ENCODE measurements around the gene OR1I1. TPM values are rescaled to one million over a fixed set of nuclear protein-coding genes. Genes with fewer than 3 reads are reported as not detected.
"Not testable (repeated sequence)": the region's sequence is repeated elsewhere in the genome, so short reads cannot be mapped to it uniquely, and the experiment has no call there.

Gene OR1I1
- total RNA-seq, 1 donor from 2014 or later = not detected

GRCh38 chr19:15096223-15096622, 14.2 kb downstream of the OR1I1 start:
- no peaks in the 10 kb centered on the region for H3K4me1 Mint-ChIP-seq (ENCODE audit: low read depth, unreplicated experiment)
- DNase-seq = no peak
- H3K27ac Mint-ChIP-seq (ENCODE audit: unreplicated experiment) = no peak overlapping the region
- TF ChIP-seq CTCF (IDR thresholded peaks at IDR 0.05; ENCODE audit: partially characterized antibody, unreplicated experiment) = no peak
- no peaks in the 10 kb centered on the region for H3K9me3 Mint-ChIP-seq (ENCODE audit: unreplicated experiment)
- H3K4me3 Mint-ChIP-seq (ENCODE audit: unreplicated experiment) = no peak overlapping the region
- H3K27me3 Mint-ChIP-seq (ENCODE audit: unreplicated experiment) = peaks cover 5% of the 10 kb centered on the region
- H3K36me3 Mint-ChIP-seq (ENCODE audit: unreplicated experiment) = no peaks in the 10 kb centered on the region

GRCh38 chr19:15097980-15098379, 16.0 kb downstream of the OR1I1 start:
- not testable (repeated sequence) for H3K27me3 Mint-ChIP-seq (ENCODE audit: unreplicated experiment); DNase-seq; H3K4me3 Mint-ChIP-seq (ENCODE audit: unreplicated experiment); H3K36me3 Mint-ChIP-seq (ENCODE audit: unreplicated experiment); H3K27ac Mint-ChIP-seq (ENCODE audit: unreplicated experiment); H3K4me1 Mint-ChIP-seq (ENCODE audit: low read depth, unreplicated experiment); H3K9me3 Mint-ChIP-seq (ENCODE audit: unreplicated experiment)

GRCh38 chr19:15098460-15098859, 16.4 kb downstream of the OR1I1 start:
- H3K27ac Mint-ChIP-seq (ENCODE audit: unreplicated experiment) = no peak overlapping the region
- DNase-seq = no peak
- peaks cover 1% of the 10 kb centered on the region for H3K9me3 Mint-ChIP-seq (ENCODE audit: unreplicated experiment)
- no peak for TF ChIP-seq CTCF (IDR thresholded peaks at IDR 0.05; ENCODE audit: partially characterized antibody, unreplicated experiment)
- H3K27me3 Mint-ChIP-seq (ENCODE audit: unreplicated experiment) = peaks cover 5% of the 10 kb centered on the region
- no peak overlapping the region for H3K4me3 Mint-ChIP-seq (ENCODE audit: unreplicated experiment)
- no peaks in the 10 kb centered on the region for H3K4me1 Mint-ChIP-seq (ENCODE audit: low read depth, unreplicated experiment)
- peaks cover 1% of the 10 kb centered on the region for H3K36me3 Mint-ChIP-seq (ENCODE audit: unreplicated experiment)

GRCh38 chr19:15099017-15099582, 17.1 kb downstream of the OR1I1 start:
- DNase-seq = no peak
- TF ChIP-seq CTCF (IDR thresholded peaks at IDR 0.05; ENCODE audit: partially characterized antibody, unreplicated experiment) = no peak
- Mint-ChIP-seq H3K27ac (ENCODE audit: unreplicated experiment) (no peak overlapping the region), H3K4me1 (ENCODE audit: low read depth, unreplicated experiment) (no peaks in the 10 kb centered on the region), H3K36me3 (ENCODE audit: unreplicated experiment) (peaks cover 3% of the 10 kb centered on the region), H3K9me3 (ENCODE audit: unreplicated experiment) (peaks cover 3% of the 10 kb centered on the region), H3K27me3 (ENCODE audit: unreplicated experiment) (peaks cover 5% of the 10 kb centered on the region), H3K4me3 (ENCODE audit: unreplicated experiment) (no peak overlapping the region)

- Mint-ChIP-seq H3K27me3 (ENCODE audit: unreplicated experiment) (peaks cover 5% of the 10 kb centered on the region), H3K36me3 (ENCODE audit: unreplicated experiment) (peaks cover 3% of the 10 kb centered on the region), H3K27ac (ENCODE audit: unreplicated experiment) (no peak overlapping the region), H3K9me3 (ENCODE audit: unreplicated experiment) (peaks cover 4% of the 10 kb centered on the region), H3K4me3 (ENCODE audit: unreplicated experiment) (no peak overlapping the region), H3K4me1 (ENCODE audit: low read depth, unreplicated experiment) (no peaks in the 10 kb centered on the region)
- peak; percentile 64 for DNase-seq
- TF ChIP-seq CTCF (IDR thresholded peaks at IDR 0.05; ENCODE audit: partially characterized antibody, unreplicated experiment) = peak; percentile 72
Measured at GRCh38 chr19:15101479-15102082, 19.6 kb downstream of the OR1I1 start.
